Right lobe of liver (tissue), 4 donors: ENCODE results near the gene ITGB8.

ENCODE experiments used
- POLR2A ChIP-seq: fragments of 450-650 bp; IDR thresholded peaks from one replicate; pipeline ENCODE4 v1.6.1; 2017; ENCODE audit warnings: antibody characterized with exemption, mild to moderate bottlenecking
- TF ChIP-seq, protein P1 (sequence below), 4 donors: fragments of 200-600 bp in 3 of 4; fragments of 450-650 bp in 1 of 4; IDR thresholded peaks; one replicate each; pipeline versions ENCODE4 v1.5.1 to v1.8.0; 2016 to 2022; ENCODE audit warnings: antibody characterized with exemption in 4 of 4, mild to moderate bottlenecking in 2 of 4
- donor health status: DM: no; HTN: no; CAD: no.
- donor health status: DM: no; HTN: no; CAD: no.
- donor health status: DM: no; HTN: yes; CAD: no.

DNA sequence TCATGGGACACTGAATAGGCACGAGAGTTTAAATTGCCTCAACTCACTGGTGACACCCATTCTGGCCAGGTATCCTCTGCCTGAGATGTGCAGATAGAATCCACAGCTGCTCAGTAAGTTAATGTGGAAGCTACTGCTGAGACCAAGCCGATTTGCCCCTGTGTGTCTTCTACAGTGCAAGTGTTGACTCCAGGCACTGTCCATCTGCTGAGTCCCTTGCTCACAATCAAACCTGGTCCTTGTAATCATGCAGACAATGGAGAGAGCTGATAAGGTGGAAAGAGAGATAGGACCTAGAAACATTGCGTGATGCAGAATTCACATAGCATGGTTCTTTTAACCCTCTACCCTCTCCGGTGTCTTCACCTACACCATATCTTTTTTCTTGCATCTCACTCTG is 101.4 kb downstream of the ITGB8 start:
- TF ChIP-seq, protein P1, sequence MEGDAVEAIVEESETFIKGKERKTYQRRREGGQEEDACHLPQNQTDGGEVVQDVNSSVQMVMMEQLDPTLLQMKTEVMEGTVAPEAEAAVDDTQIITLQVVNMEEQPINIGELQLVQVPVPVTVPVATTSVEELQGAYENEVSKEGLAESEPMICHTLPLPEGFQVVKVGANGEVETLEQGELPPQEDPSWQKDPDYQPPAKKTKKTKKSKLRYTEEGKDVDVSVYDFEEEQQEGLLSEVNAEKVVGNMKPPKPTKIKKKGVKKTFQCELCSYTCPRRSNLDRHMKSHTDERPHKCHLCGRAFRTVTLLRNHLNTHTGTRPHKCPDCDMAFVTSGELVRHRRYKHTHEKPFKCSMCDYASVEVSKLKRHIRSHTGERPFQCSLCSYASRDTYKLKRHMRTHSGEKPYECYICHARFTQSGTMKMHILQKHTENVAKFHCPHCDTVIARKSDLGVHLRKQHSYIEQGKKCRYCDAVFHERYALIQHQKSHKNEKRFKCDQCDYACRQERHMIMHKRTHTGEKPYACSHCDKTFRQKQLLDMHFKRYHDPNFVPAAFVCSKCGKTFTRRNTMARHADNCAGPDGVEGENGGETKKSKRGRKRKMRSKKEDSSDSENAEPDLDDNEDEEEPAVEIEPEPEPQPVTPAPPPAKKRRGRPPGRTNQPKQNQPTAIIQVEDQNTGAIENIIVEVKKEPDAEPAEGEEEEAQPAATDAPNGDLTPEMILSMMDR (IDR thresholded peaks at IDR 0.05), result no peak
- TF ChIP-seq POLR2A, result no peak
